GM21381 (cell line): ENCODE results near the gene SOBP.

Experiments
- ATAC-seq: cut with Tn5 transposase; IDR thresholded peaks from one replicate; pipeline ENCODE4 v1.9.1; 2021; ENCODE audit warnings: mild to moderate bottlenecking, moderate library complexity; ENCODE audit not compliant: unreplicated experiment

SOBP gene

GRCh38 chr6:107655864-107656263, 165.9 kb downstream of the SOBP start:
- no peak for ATAC-seq

GRCh38 chr6:107656401-107656800, 166.5 kb downstream of the SOBP start:
- no peak for ATAC-seq

GRCh38 chr6:107656883-107657282, 167.0 kb downstream of the SOBP start:
- no peak for ATAC-seq

- no peak for ATAC-seq
Measured at GRCh38 chr6:107657373-107657754, 167.4 kb downstream of the SOBP start.

- ATAC-seq, result peak; percentile 94
Measured at GRCh38 chr6:107657755-107658461, 168.0 kb downstream of the SOBP start.

- ATAC-seq, result no peak
Measured at GRCh38 chr6:107658920-107659865, 169.3 kb downstream of the SOBP start.

GRCh38 chr6:107660839-107661238, 170.9 kb downstream of the SOBP start:
- no peak for ATAC-seq

- ATAC-seq, result no peak
Measured at GRCh38 chr6:107661291-107661690, 171.4 kb downstream of the SOBP start.

- no peak for ATAC-seq
Measured at GRCh38 chr6:107662333-107662732, 172.4 kb downstream of the SOBP start.

GRCh38 chr6:107663308-107663707, 173.4 kb downstream of the SOBP start:
- no peak for ATAC-seq

GRCh38 chr6:107665382-107665781, 175.5 kb downstream of the SOBP start:
- no peak for ATAC-seq

- ATAC-seq, result no peak
Measured at GRCh38 chr6:107666084-107666980, 176.4 kb downstream of the SOBP start.

- ATAC-seq, result no peak
Measured at GRCh38 chr6:107666981-107667601, 177.2 kb downstream of the SOBP start.

GRCh38 chr6:107667790-107668189, 177.9 kb downstream of the SOBP start:
- no peak for ATAC-seq

GRCh38 chr6:107668743-107669474, 179.0 kb downstream of the SOBP start:
- peak; percentile 88 for ATAC-seq

- no peak for ATAC-seq
Measured at GRCh38 chr6:107670792-107671199, 180.9 kb downstream of the SOBP start.

GRCh38 chr6:107673076-107673494, 183.2 kb downstream of the SOBP start:
- ATAC-seq, result no peak

- peak; percentile 80 for ATAC-seq
Measured at GRCh38 chr6:107674995-107675738, 185.2 kb downstream of the SOBP start.

- ATAC-seq, result no peak
Measured at GRCh38 chr6:107676042-107676441, 186.1 kb downstream of the SOBP start.
